Peyer's patch (tissue), 4 donors: ENCODE data around the gene TSPAN32. TPM values are rescaled to one million over a fixed set of nuclear protein-coding genes. Genes with fewer than 3 reads are reported as not detected.

ENCODE experiments used
- DNase-seq, 3 donors: peaks; one replicate each; pipeline ENCODE4 v3.0.0-alpha.2; 2017 to 2019
- H3K27ac ChIP-seq, 4 donors: fragments of 200-600 bp; sonication (generic); one replicate each; pipeline ENCODE4 v1.5.1; 2016 to 2019
- H3K27me3 ChIP-seq, 2 donors: fragments of 200-600 bp; sonication (generic); one replicate each; pipeline ENCODE4 v1.5.1; 2019
- H3K36me3 ChIP-seq, 3 donors: fragments of 200-600 bp; sonication (generic); one replicate each; pipeline ENCODE4 v1.5.1; 2016 to 2019
- H3K4me1 ChIP-seq, 4 donors: fragments of 200-600 bp; sonication (generic); one replicate each; pipeline ENCODE4 v1.5.1; 2016 to 2019
- H3K4me3 ChIP-seq, 4 donors: fragments of 200-600 bp; sonication (generic); 1 replicate in 3 of 4; 2 replicates in 1 of 4; pipeline ENCODE4 v1.5.1; 2016 to 2019; ENCODE audit warnings: mild to moderate bottlenecking in 1 of 4
- H3K9me3 ChIP-seq, 4 donors: fragments of 200-600 bp; sonication (generic); one replicate each; pipeline ENCODE4 v1.5.1; 2016 to 2019; ENCODE audit warnings: mild to moderate bottlenecking in 1 of 4
- CTCF ChIP-seq, 6 experiments: fragments of 450-650 bp in 4 of 6; fragments of 200-600 bp in 2 of 6; sonication (generic) in 1 of 6; IDR thresholded peaks; one replicate each; pipeline ENCODE4 v1.5.1; 2017 to 2019; ENCODE audit warnings: antibody characterized with exemption in 6 of 6, mild to moderate bottlenecking in 3 of 6, moderate library complexity in 1 of 6
- POLR2A ChIP-seq, 2 donors: fragments of 450-650 bp; IDR thresholded peaks; one replicate each; pipeline ENCODE4 v1.5.1; 2017; ENCODE audit warnings: antibody characterized with exemption in 2 of 2, mild to moderate bottlenecking in 2 of 2, moderate library complexity in 2 of 2
- total RNA-seq, 4 donors: library from RNA; depleted of rRNA; stranded (reverse); fragments of >200 nt; gene quantifications; one replicate each; pipeline ENCODE4 v1.1.0, GENCODE V29; 2016

Gene TSPAN32
- total RNA-seq, 4 donors from 2014 or later: 1.6 to 1.7 TPM; not detected in 2

DNA sequence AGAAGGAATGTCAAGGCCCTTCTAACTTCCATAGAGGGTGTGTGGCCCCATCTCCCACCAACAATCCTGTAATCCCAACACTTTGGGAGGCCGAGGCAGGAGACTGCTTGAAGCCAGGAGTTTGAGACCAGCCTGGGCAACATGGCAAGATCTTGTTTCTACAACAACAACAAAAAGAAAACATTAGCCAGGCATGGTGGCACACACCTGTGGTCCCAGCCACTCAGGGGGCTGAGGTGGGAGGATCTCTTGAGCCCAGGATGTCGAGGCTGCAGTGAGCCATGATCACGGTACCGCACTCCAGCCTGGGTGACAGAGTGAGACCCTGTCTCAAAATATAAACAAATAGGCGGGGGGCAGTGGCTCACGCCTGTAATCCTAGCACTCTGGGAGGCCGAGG, 16.9 kb downstream of the TSPAN32 start:
- Histone ChIP-seq H3K4me3 (no peak overlapping the region), H3K9me3 (no peaks in the 10 kb centered on the region), H3K36me3 (no peaks in the 10 kb centered on the region), H3K4me1 (peaks cover 0 to 13% (median 0%) of the 10 kb centered on the region in 4 donors), H3K27me3 (no peaks in the 10 kb centered on the region), H3K27ac (no peak overlapping the region)
- TF ChIP-seq POLR2A (IDR thresholded peaks at IDR 0.05) (no peak), CTCF (IDR thresholded peaks at IDR 0.05) (no peak)
- no peak for DNase-seq

GRCh38 chr11:2319791-2320472, 18.1 kb downstream of the TSPAN32 start:
- H3K9me3 ChIP-seq: no peaks in the 10 kb centered on the region
- H3K36me3 ChIP-seq: no peaks in the 10 kb centered on the region
- peak in 1 of 3 donors; percentile 15 for DNase-seq
- H3K4me1 ChIP-seq: peaks cover 0 to 4% (median 0%) of the 10 kb centered on the region in 4 donors
- TF ChIP-seq POLR2A (IDR thresholded peaks at IDR 0.05): no peak
- TF ChIP-seq CTCF (IDR thresholded peaks at IDR 0.05): no peak
- H3K4me3 ChIP-seq: no peak overlapping the region
- no peaks in the 10 kb centered on the region for H3K27me3 ChIP-seq
- peak overlapping the region in 1 of 4 donors; percentile 5 for H3K27ac ChIP-seq

GRCh38 chr11:2320568-2321310, 18.9 kb downstream of the TSPAN32 start:
- no peaks in the 10 kb centered on the region for H3K4me1 ChIP-seq
- H3K27ac ChIP-seq: peak overlapping the region in 1 of 4 donors; percentile 5
- no peaks in the 10 kb centered on the region for H3K27me3 ChIP-seq
- no peaks in the 10 kb centered on the region for H3K36me3 ChIP-seq
- DNase-seq: peak in 1 of 3 donors; percentile 36
- no peak overlapping the region for H3K4me3 ChIP-seq
- H3K9me3 ChIP-seq: no peaks in the 10 kb centered on the region
- TF ChIP-seq CTCF (IDR thresholded peaks at IDR 0.05) (no peak), POLR2A (IDR thresholded peaks at IDR 0.05) (no peak)

DNA sequence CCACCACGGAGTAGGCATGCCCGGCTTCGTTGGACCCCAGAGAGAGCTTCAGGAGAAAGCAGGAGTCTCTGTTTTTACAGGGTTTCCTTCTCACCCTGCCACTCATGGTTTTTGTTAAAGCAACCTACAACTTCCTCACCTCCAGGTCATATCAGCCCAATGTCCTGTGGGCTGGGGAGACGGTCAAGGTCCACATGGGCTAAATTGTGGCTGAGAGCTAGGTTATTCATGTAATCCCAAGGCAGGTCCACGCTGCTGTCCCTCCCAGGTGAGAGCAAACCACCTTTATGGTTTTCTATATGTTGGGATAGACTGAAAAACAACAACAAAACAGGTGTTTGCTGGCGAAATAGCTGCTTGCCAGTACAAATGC, 19.5 kb downstream of the TSPAN32 start:
- DNase-seq: peak in 1 of 3 donors; percentile 22
- Histone ChIP-seq H3K4me3 (no peak overlapping the region), H3K9me3 (no peaks in the 10 kb centered on the region), H3K36me3 (no peaks in the 10 kb centered on the region), H3K4me1 (no peaks in the 10 kb centered on the region), H3K27me3 (no peaks in the 10 kb centered on the region), H3K27ac (no peak overlapping the region)
- TF ChIP-seq POLR2A (IDR thresholded peaks at IDR 0.05) (no peak), CTCF (IDR thresholded peaks at IDR 0.05) (no peak)

DNA sequence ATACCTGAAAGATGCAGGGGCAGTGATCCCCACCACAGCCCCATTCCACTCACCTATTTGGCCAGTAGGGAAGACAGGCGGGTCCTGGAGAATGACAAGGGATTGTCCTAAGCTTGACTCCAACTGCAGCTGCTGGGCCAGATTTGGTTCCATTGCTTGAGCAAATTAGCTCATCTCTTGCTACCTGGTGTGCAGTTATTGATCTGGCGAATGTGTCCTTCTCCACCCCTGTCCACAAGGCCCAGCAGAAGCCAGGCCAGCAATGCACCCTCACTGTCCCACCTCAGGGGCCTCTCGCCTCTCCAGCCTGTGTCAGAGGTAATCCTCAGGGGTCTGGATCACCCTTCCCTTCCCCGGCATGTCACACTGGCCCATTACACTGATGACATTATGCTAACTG, 23.3 kb downstream of the TSPAN32 start:
- no peak overlapping the region for H3K4me3 ChIP-seq

More for the DNA sequence above, 23.3 kb downstream of the TSPAN32 start:
- DNase-seq: no peak
- no peak overlapping the region for H3K27ac ChIP-seq
- TF ChIP-seq POLR2A (IDR thresholded peaks at IDR 0.05) (no peak), CTCF (IDR thresholded peaks at IDR 0.05) (no peak)
- H3K4me1 ChIP-seq: no peaks in the 10 kb centered on the region
- H3K36me3 ChIP-seq: no peaks in the 10 kb centered on the region
- no peaks in the 10 kb centered on the region for H3K27me3 ChIP-seq
- no peaks in the 10 kb centered on the region for H3K9me3 ChIP-seq
